HepG2 (cell line): Measurements from ENCODE around the gene NFAT5. TPM values are rescaled to one million over a fixed set of nuclear protein-coding genes. Genes with fewer than 3 reads are reported as not detected.
A peak's percentile ranks its signal among the peaks of the same experiment; 100 is the strongest.

ENCODE experiments used
- ATAC-seq: fragments of 200-7000 bp; cut with Tn5 transposase; 3 replicates; pipeline ENCODE4 v1.9.1; 2020; ENCODE audit warnings: mild to moderate bottlenecking, moderate library complexity
- BruUV-seq: library from RNA; stranded (reverse); fragments of 400-500 nt; replicated peaks from 2 replicates; lab custom pipeline; 2021; lab: Mats Ljungman, UMichigan
- CTCF ChIA-PET: fragments of 300-600 bp; formaldehyde crosslinking; extraction: SDS; loops from one replicate; lab custom pipeline; 2021; ENCODE audit warnings: low total read pairs, inconsistent platforms, low intra/inter-chr PET ratio; lab: Yijun Ruan, JAX
- POLR2A ChIA-PET: fragments of 350-600 bp; sonication (Branson Sonifier 250); formaldehyde crosslinking; loops from one replicate; lab custom pipeline; 2020; ENCODE audit warnings: antibody characterized with exemption, inconsistent platforms; lab: Yijun Ruan, JAX
- DNase-seq: peaks from one replicate; pipeline ENCODE4 v3.0.0-alpha.2; 2015; ENCODE audit warnings: low spot score
- FAIRE-seq: peaks from 3 replicates; lab custom pipeline; 2011; peaks lifted over from hg19 to GRCh38; lab: Jason Lieb, UNC
- H2AFZ ChIP-seq: one replicate; pipeline ENCODE4 v1.6.1; 2011; ENCODE audit warnings: low read length, inconsistent platforms
- H3K27ac ChIP-seq: fragments of 300-600 bp; 3 replicates; pipeline ENCODE4 v1.8.0; 2011; ENCODE audit warnings: mixed run types, mild to moderate bottlenecking, mixed read lengths, low read length, inconsistent platforms; ENCODE audit not compliant: insufficient read depth; ENCODE audit errors: extremely low read length
- H3K27me3 ChIP-seq, 2 experiments: fragments of 200-600 bp in 1 of 2; 2 replicates in 1 of 2; 3 replicates in 1 of 2; pipeline versions ENCODE4 v1.6.0 to v1.8.0; 2011; ENCODE audit warnings: low read length in 2 of 2, mild to moderate bottlenecking in 2 of 2, moderate library complexity in 2 of 2, inconsistent platforms in 1 of 2; ENCODE audit not compliant: insufficient read depth in 2 of 2, control insufficient read depth in 1 of 2
- H3K36me3 ChIP-seq, 2 experiments: fragments of 200-600 bp in 1 of 2; replicated peaks in 1 of 2; 2 replicates in 1 of 2; 3 replicates in 1 of 2; pipeline versions ENCODE4 v1.5.1 to v1.8.0; 2011; ENCODE audit warnings: low read length in 2 of 2, inconsistent platforms in 1 of 2; ENCODE audit not compliant: insufficient read depth in 2 of 2, control insufficient read depth in 1 of 2
- H3K4me1 ChIP-seq: 2 replicates; pipeline ENCODE4 v1.5.1; 2012; ENCODE audit warnings: low read length, inconsistent platforms; ENCODE audit not compliant: insufficient read depth
- H3K4me2 ChIP-seq: 2 replicates; pipeline ENCODE4 v1.6.0; 2011; ENCODE audit warnings: low read depth, low read length, inconsistent platforms
- H3K4me3 ChIP-seq, 3 experiments: fragments of 200-600 bp in 1 of 3; sonication (generic), shearing (Covaris generic) in 1 of 3; replicated peaks in 1 of 3; 2 replicates each; pipeline ENCODE4 v1.5.1; 2011 to 2016; ENCODE audit warnings: low read length in 3 of 3, inconsistent platforms in 2 of 3, low read depth in 2 of 3, mild to moderate bottlenecking in 2 of 3, control low read depth in 1 of 3, mixed read lengths in 1 of 3; ENCODE audit not compliant: insufficient read depth in 1 of 3
- H3K79me2 ChIP-seq: one replicate; pipeline ENCODE4 v1.6.1; 2011; ENCODE audit warnings: low read length, inconsistent platforms; ENCODE audit not compliant: insufficient read depth
- H3K9ac ChIP-seq: 2 replicates; pipeline ENCODE4 v1.6.0; 2011; ENCODE audit warnings: mild to moderate bottlenecking, low read depth, low read length, inconsistent platforms; ENCODE audit not compliant: insufficient read depth
- H3K9me3 ChIP-seq: 2 replicates; pipeline ENCODE4 v1.5.1; 2012; ENCODE audit warnings: mild to moderate bottlenecking, low read length
- H4K20me1 ChIP-seq: 2 replicates; pipeline ENCODE4 v1.6.0; 2011; ENCODE audit warnings: inconsistent platforms, mild to moderate bottlenecking, low read length, moderate library complexity; ENCODE audit not compliant: insufficient read depth
- BORCS8-MEF2B ChIP-seq: sonication (generic); formaldehyde crosslinking; IDR thresholded peaks from 2 replicates; pipeline ENCODE4 v1.8.0; 2022; ENCODE audit warnings: mild to moderate bottlenecking, missing genetic modification reagents
- HNRNPK ChIP-seq: fragments of 200-400 bp; formaldehyde crosslinking; IDR thresholded peaks from 2 replicates; pipeline ENCODE4 v1.6.1; 2018; ENCODE audit warnings: low read length, low read depth, moderate library complexity, mild to moderate bottlenecking; ENCODE audit not compliant: poor library complexity, severe bottlenecking
- MED1 ChIP-seq: sonication (generic); formaldehyde crosslinking; IDR thresholded peaks from 2 replicates; pipeline ENCODE4 v1.4.0; 2020; ENCODE audit warnings: missing genetic modification reagents
- MEIS2 ChIP-seq: sonication (generic); formaldehyde crosslinking; IDR thresholded peaks from 2 replicates; pipeline ENCODE4 v1.9.0; 2021; ENCODE audit warnings: mild to moderate bottlenecking, missing genetic modification reagents
- MYNN ChIP-seq: sonication (generic); formaldehyde crosslinking; IDR thresholded peaks from 2 replicates; pipeline ENCODE4 v1.4.0; 2020; ENCODE audit warnings: mild to moderate bottlenecking, low read depth, missing genetic modification reagents
- PAX8 ChIP-seq: sonication (generic); formaldehyde crosslinking; IDR thresholded peaks from 2 replicates; pipeline ENCODE4 v1.8.0; 2022; ENCODE audit warnings: mild to moderate bottlenecking, missing genetic modification reagents, borderline replicate concordance
- PTBP1 ChIP-seq: fragments of 200-400 bp; formaldehyde crosslinking; IDR thresholded peaks from 2 replicates; pipeline ENCODE4 v1.6.1; 2018; ENCODE audit warnings: low read length, low read depth; ENCODE audit not compliant: poor library complexity, severe bottlenecking
- SIN3A ChIP-seq: IDR thresholded peaks from 2 replicates; pipeline ENCODE4 v1.6.1; 2011; ENCODE audit warnings: low read depth, mild to moderate bottlenecking, control low read depth, low read length, borderline replicate concordance
- U2AF2 ChIP-seq: fragments of 200-400 bp; formaldehyde crosslinking; IDR thresholded peaks from 2 replicates; pipeline ENCODE4 v1.6.1; 2017; ENCODE audit warnings: low read depth, mild to moderate bottlenecking, low read length
- YY1 ChIP-seq: IDR thresholded peaks from 2 replicates; pipeline ENCODE4 v1.6.1; 2011; ENCODE audit warnings: low read length, low read depth, moderate library complexity, mild to moderate bottlenecking; ENCODE audit not compliant: insufficient read depth, insufficient replicate concordance
- ZFY ChIP-seq: sonication (generic); formaldehyde crosslinking; IDR thresholded peaks from 2 replicates; pipeline ENCODE4 v1.4.0; 2020; ENCODE audit warnings: missing genetic modification reagents
- ZNF383 ChIP-seq: sonication (generic); formaldehyde crosslinking; IDR thresholded peaks from 2 replicates; pipeline ENCODE4 v1.4.0; 2020; ENCODE audit warnings: missing genetic modification reagents, mild to moderate bottlenecking, borderline replicate concordance
- ZNF569 ChIP-seq: sonication (generic); formaldehyde crosslinking; IDR thresholded peaks from 2 replicates; pipeline ENCODE4 v1.5.0; 2020; ENCODE audit warnings: mild to moderate bottlenecking, missing genetic modification reagents, moderate library complexity, borderline replicate concordance
- ZNF674 ChIP-seq: sonication (generic); formaldehyde crosslinking; IDR thresholded peaks from 2 replicates; pipeline ENCODE4 v1.5.0; 2020; ENCODE audit warnings: low read depth, mild to moderate bottlenecking, missing genetic modification reagents
- ZNF841 ChIP-seq: sonication (generic); formaldehyde crosslinking; IDR thresholded peaks from 2 replicates; pipeline ENCODE4 v1.8.1; 2023; ENCODE audit warnings: missing genetic modification reagents, borderline replicate concordance
- ZNF883 ChIP-seq: sonication (generic); formaldehyde crosslinking; IDR thresholded peaks from 2 replicates; pipeline ENCODE4 v1.5.1; 2020; ENCODE audit warnings: mild to moderate bottlenecking, missing genetic modification reagents; ENCODE audit errors: not compliant biosample characterization
- WGBS: methylation state at CpG from one replicate; pipeline ENCODE4 v1.1.6; 2017; ENCODE audit warnings: low lambda C conversion rate; 5-methylcytosine and 5-hydroxymethylcytosine counted together
- in situ Hi-C: cut with HindIII; loops from 2 replicates; pipeline ENCODE4 v1.10.0; 2017; ENCODE audit warnings: low pct_unique_long_range_greater_than_20kb; ENCODE audit not compliant: extremely low pct_ligation_motif_present
- intact Hi-C: fragments of 100-400 bp; cut with micrococcal nuclease; formaldehyde crosslinking; loops from one replicate; pipeline ENCODE4 v1.10.0; 2022; ENCODE audit not compliant: unreplicated experiment
- polyA plus RNA-seq, 8 experiments: library from polyadenylated mRNA; depleted of rRNA in 3 of 8; stranded (reverse) in 7 of 8; unstranded in 1 of 8; fragments of >200 nt; fragmentation: Illumina TruSeq in 4 of 8; extraction: Trizol in 4 of 8; gene quantifications; 2 replicates each; pipeline versions ENCODE4 v1.2.1 to v1.2.3, GENCODE V29; 2011 to 2016; ENCODE audit warnings: low read depth in 4 of 8, missing spikeins in 1 of 8, mixed read lengths in 1 of 8; ENCODE audit not compliant: insufficient read depth in 1 of 8
- total RNA-seq, 5 experiments: library from RNA; depleted of rRNA; stranded (reverse); fragments of >200 nt; fragmentation: Illumina TruSeq; extraction: Trizol; gene quantifications; 2 replicates each; pipeline ENCODE4 v1.2.3, GENCODE V29; 2016; ENCODE audit warnings: low read depth in 1 of 5
- TF ChIP-seq, protein P1 (sequence below): sonication (generic); formaldehyde crosslinking; IDR thresholded peaks from 2 replicates; pipeline ENCODE4 v1.4.0; 2020; ENCODE audit warnings: mild to moderate bottlenecking, missing genetic modification reagents
- TF ChIP-seq, protein P2 (sequence below): IDR thresholded peaks from 2 replicates; pipeline ENCODE4 v1.6.1; 2016; ENCODE audit warnings: low read depth, control low read depth
- TF ChIP-seq, protein P3 (sequence below): sonication (generic); formaldehyde crosslinking; IDR thresholded peaks from 2 replicates; pipeline ENCODE4 v1.5.0; 2020; ENCODE audit warnings: missing genetic modification reagents

Gene NFAT5
- total and polyA plus RNA-seq, 2 of the 13 experiments (the other 11 are each of a cell fraction or from before 2014, with no cell fraction given): 20.5 to 54.3 TPM

DNA sequence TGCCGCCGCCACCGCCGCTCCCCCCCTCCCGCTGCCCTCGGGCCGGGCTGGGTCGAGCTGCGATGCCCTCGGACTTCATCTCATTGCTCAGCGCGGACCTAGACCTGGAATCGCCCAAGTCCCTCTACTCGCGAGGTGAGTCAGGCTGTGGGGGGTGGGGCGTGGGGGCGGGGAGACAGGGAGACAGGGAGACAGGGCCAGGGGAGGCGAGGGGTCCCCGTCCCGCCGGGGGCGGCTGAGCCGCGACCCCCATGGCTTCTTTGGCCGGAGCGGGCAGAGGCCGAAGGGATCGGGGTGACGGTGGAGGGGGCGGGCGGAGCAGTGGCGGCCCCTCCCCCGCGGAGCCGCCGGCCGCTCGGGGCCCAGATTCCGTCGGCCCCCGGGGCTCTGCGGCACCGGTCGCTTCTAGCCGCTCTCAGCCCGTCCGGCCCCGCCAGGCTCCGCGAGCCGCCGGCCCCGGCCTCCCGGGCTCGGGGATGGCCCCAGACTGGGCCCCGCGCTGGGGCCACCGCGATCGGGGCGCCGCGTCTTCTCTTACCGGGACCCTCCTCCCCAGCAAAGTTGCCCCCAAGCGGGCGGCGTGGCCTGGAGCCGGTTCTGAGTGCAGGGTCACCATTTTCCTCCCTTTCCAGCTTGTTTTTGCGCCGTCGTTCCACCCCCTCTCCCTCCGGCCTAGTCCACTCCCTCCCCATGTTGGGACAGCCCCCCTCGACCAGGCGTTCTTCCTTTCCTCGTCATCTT, 644 bp downstream of the NFAT5 start:
- in situ Hi-C loops (loop anchor here (10.0 kb wide), 1 partner anchor 172 kb away; no protein-coding TSS in a partner anchor), intact Hi-C loops (loop anchor here (2.0 to 5.0 kb wide), 2 partner anchors 46 to 100 kb away; no protein-coding TSS in a partner anchor)
- H3K27me3 ChIP-seq: no peaks in the 10 kb centered on the region; a peak in 1 of 5 replicates
- H2AFZ ChIP-seq: no peak overlapping the region
- H3K9me3 ChIP-seq: no peaks in the 10 kb centered on the region
- peaks cover 6 to 16% of the 10 kb centered on the region in 2 experiments; a peak in 3 of 5 replicates for H3K36me3 ChIP-seq
- DNase-seq (peak; percentile 58), ATAC-seq (peak; percentile 74), FAIRE-seq (no peak)
- BruUV-seq: no TSS peak
- H3K9ac ChIP-seq: peak overlapping the region; percentile 97
- 0% methylated on average over 24 of the region's 75 CpGs for WGBS
- H4K20me1 ChIP-seq: peaks cover 20% of the 10 kb centered on the region
- peak overlapping the region; percentile 94 for H3K27ac ChIP-seq
- peak overlapping the region; percentile 94 to 99 (median 98) for H3K4me3 ChIP-seq
- H3K4me2 ChIP-seq: peak overlapping the region; percentile 90
- peaks cover 60% of the 10 kb centered on the region for H3K4me1 ChIP-seq
- ChIA-PET POLR2A (interaction anchor here (0.9 to 7.3 kb wide), 6 partner anchors 11 to 169 kb away, joined by 3 to 60 read pairs (median 4); partner anchors contain the start of gene CYB5B), CTCF (no interaction called here)
- peaks cover 72% of the 10 kb centered on the region for H3K79me2 ChIP-seq
- peak; percentile 88 for TF ChIP-seq ZFY (CRISPR knock-in tag)
- TF ChIP-seq MEIS2 (CRISPR knock-in tag): peak; percentile 68
- TF ChIP-seq ZNF383 (CRISPR knock-in tag): no peak; the same call in 1 of the 2 replicates
- peak; percentile 18 for TF ChIP-seq ZNF883 (CRISPR knock-in tag)
- 0 out of 2 replicates have a peak, but pooled peaks have one; percentile 21 for TF ChIP-seq ZNF841 (CRISPR knock-in tag)
- TF ChIP-seq MED1 (CRISPR knock-in tag): 0 out of 2 replicates have a peak, but pooled peaks have one; percentile 18
- TF ChIP-seq MYNN: no peak
- TF ChIP-seq HNRNPK: peak; percentile 92
- peak; percentile 24; the same call in 1 of the 2 replicates for TF ChIP-seq SIN3A
- TF ChIP-seq PTBP1: peak; percentile 80
- TF ChIP-seq PAX8 (CRISPR knock-in tag): 0 out of 2 replicates have a peak, but pooled peaks have one; percentile 74
- TF ChIP-seq, protein P1, sequence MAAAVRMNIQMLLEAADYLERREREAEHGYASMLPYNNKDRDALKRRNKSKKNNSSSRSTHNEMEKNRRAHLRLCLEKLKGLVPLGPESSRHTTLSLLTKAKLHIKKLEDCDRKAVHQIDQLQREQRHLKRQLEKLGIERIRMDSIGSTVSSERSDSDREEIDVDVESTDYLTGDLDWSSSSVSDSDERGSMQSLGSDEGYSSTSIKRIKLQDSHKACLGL (CRISPR knock-in tag): peak; percentile 29
- TF ChIP-seq ZNF674 (CRISPR knock-in tag): no peak; the same call in 1 of the 2 replicates
- TF ChIP-seq BORCS8-MEF2B (CRISPR knock-in tag): no peak; the same call in 1 of the 2 replicates
- peak; percentile 65 for TF ChIP-seq YY1
- no peak for TF ChIP-seq ZNF569 (CRISPR knock-in tag)
- no peak for TF ChIP-seq U2AF2
- TF ChIP-seq, protein P2, sequence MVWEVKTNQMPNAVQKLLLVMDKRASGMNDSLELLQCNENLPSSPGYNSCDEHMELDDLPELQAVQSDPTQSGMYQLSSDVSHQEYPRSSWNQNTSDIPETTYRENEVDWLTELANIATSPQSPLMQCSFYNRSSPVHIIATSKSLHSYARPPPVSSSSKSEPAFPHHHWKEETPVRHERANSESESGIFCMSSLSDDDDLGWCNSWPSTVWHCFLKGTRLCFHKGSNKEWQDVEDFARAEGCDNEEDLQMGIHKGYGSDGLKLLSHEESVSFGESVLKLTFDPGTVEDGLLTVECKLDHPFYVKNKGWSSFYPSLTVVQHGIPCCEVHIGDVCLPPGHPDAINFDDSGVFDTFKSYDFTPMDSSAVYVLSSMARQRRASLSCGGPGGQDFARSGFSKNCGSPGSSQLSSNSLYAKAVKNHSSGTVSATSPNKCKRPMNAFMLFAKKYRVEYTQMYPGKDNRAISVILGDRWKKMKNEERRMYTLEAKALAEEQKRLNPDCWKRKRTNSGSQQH (CRISPR knock-in tag): 0 out of 2 replicates have a peak, but pooled peaks have one; percentile 17
- TF ChIP-seq, protein P3, sequence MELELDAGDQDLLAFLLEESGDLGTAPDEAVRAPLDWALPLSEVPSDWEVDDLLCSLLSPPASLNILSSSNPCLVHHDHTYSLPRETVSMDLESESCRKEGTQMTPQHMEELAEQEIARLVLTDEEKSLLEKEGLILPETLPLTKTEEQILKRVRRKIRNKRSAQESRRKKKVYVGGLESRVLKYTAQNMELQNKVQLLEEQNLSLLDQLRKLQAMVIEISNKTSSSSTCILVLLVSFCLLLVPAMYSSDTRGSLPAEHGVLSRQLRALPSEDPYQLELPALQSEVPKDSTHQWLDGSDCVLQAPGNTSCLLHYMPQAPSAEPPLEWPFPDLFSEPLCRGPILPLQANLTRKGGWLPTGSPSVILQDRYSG (CRISPR knock-in tag): peak; percentile 61; the same call in 1 of the 2 replicates
